ENCODE data around the gene RYR1. TPM values are rescaled to one million over a fixed set of nuclear protein-coding genes. Genes with fewer than 3 reads are reported as not detected.
"Not testable (repeated sequence)": the region's sequence is repeated elsewhere in the genome, so short reads cannot be mapped to it uniquely, and the experiment has no call there.

RYR1 gene
- total and polyA plus RNA-seq, 2 of the 8 experiments (the other 6 are each of a cell fraction or from before 2014, with no cell fraction given), result 5.8 to 11.8 TPM

- POLR2A ChIA-PET (ENCODE audit: partially characterized antibody); H3K4me3 ChIP-seq (ENCODE audit: extremely low read depth in 1 of 4, insufficient read depth in 2 of 4, low read depth in 3 of 4, low read length in 4 of 4); H3K14ac ChIP-seq (ENCODE audit: insufficient read length); H2BK12ac ChIP-seq (ENCODE audit: low read depth, low read length); H3K9me3 ChIP-seq (ENCODE audit: insufficient read depth in 2 of 2, low read depth in 1 of 2, low read length in 1 of 2); H2AK5ac ChIP-seq (ENCODE audit: low read depth, low read length); H4K91ac ChIP-seq (replicated peaks; ENCODE audit: insufficient read length, low read length); H2BK120ac ChIP-seq (replicated peaks; ENCODE audit: low read depth, low read length); H3K27ac ChIP-seq (ENCODE audit: low read depth, low read length); H3K36me3 ChIP-seq (ENCODE audit: control insufficient read depth in 2 of 4, insufficient read depth in 4 of 4, low read length in 3 of 4); FAIRE-seq; H3K4me1 ChIP-seq (replicated peaks in 1 of 4; ENCODE audit: control insufficient read depth in 3 of 4, insufficient read depth in 4 of 4, low read length in 3 of 4); H3K18ac ChIP-seq (ENCODE audit: extremely low read depth, low read length); H3K23me2 ChIP-seq (ENCODE audit: low read depth, low read length); H3K56ac ChIP-seq (replicated peaks; ENCODE audit: insufficient read length, low read depth, low read length); H3K27me3 ChIP-seq (replicated peaks in 1 of 4; ENCODE audit: control insufficient read depth in 3 of 4, extremely low read depth in 1 of 4, insufficient read depth in 3 of 4, low read length in 3 of 4); H3K4ac ChIP-seq (replicated peaks; ENCODE audit: insufficient read length, low read depth, low read length); H3K4me2 ChIP-seq (ENCODE audit: insufficient read depth in 1 of 2, low read depth in 2 of 2, low read length in 2 of 2); H2AFZ ChIP-seq (ENCODE audit: low read length); CTCF ChIA-PET (ENCODE audit: partially characterized antibody); H3K23ac ChIP-seq (ENCODE audit: insufficient read length); DNase-seq (ENCODE audit: low read depth in 1 of 2, low spot score in 2 of 2); H3K79me2 ChIP-seq (ENCODE audit: control insufficient read depth in 1 of 2, insufficient read depth in 2 of 2, low read length in 2 of 2); H2BK5ac ChIP-seq (ENCODE audit: low read depth, low read length); H2BK15ac ChIP-seq (ENCODE audit: low read length); H4K8ac ChIP-seq (ENCODE audit: extremely low read depth, insufficient read depth, low read length); H3K9ac ChIP-seq (replicated peaks in 1 of 4; ENCODE audit: extremely low read depth in 1 of 4, low read depth in 3 of 4, low read length in 3 of 4); H2BK20ac ChIP-seq (ENCODE audit: low read length); H4K5ac ChIP-seq (ENCODE audit: insufficient read length, low read depth, low read length); H3K79me1 ChIP-seq (ENCODE audit: low read depth, low read length); H4K20me1 ChIP-seq (replicated peaks in 1 of 2; ENCODE audit: control insufficient read depth in 1 of 2, insufficient read depth in 2 of 2, low read length in 2 of 2): not testable (repeated sequence)
- WGBS, 2 experiments (ENCODE audit: extremely low coverage in 1 of 2, insufficient coverage in 1 of 2, insufficient read length in 1 of 2, insufficient replicate concordance in 2 of 2, low coverage in 1 of 2, low lambda C conversion rate in 2 of 2, missing lambda C conversion rate in 1 of 2), result 90% methylated on average over 5 of the region's 5 CpGs; no CpG with 5 or more reads in 1 of the 2 experiments
Measured at GRCh38 chr19:38602856-38603255, 169.4 kb downstream of the RYR1 start.
